Fibroblast of lung (primary cell): ENCODE results near the gene MSANTD4. TPM values are rescaled to one million over a fixed set of nuclear protein-coding genes. Genes with fewer than 3 reads are reported as not detected.

Experiments used
- DNase-seq, 2 donors: peaks; one replicate each; pipeline versions ENCODE4 v3.0.0 to v3.0.0-alpha.2; 2010; ENCODE audit warnings: low read depth in 2 of 2
- H2AFZ ChIP-seq: 2 replicates; pipeline ENCODE4 v1.5.1; 2012; ENCODE audit warnings: low read length, control low read depth, inconsistent platforms
- H3K27ac ChIP-seq: 2 replicates; pipeline ENCODE4 v1.5.1; 2011; ENCODE audit warnings: low read length, control low read depth; ENCODE audit not compliant: insufficient read depth
- H3K27me3 ChIP-seq: 2 replicates; pipeline ENCODE4 v1.5.1; 2011; ENCODE audit warnings: mild to moderate bottlenecking, low read length; ENCODE audit not compliant: control insufficient read depth, insufficient read depth
- H3K36me3 ChIP-seq: 2 replicates; pipeline ENCODE4 v1.5.1; 2011; ENCODE audit warnings: low read length; ENCODE audit not compliant: control insufficient read depth, insufficient read depth
- H3K4me1 ChIP-seq: 2 replicates; pipeline ENCODE4 v1.5.1; 2011; ENCODE audit warnings: low read length; ENCODE audit not compliant: control insufficient read depth, insufficient read depth; ENCODE audit errors: extremely low read depth
- H3K4me2 ChIP-seq: 2 replicates; pipeline ENCODE4 v1.5.1; 2011; ENCODE audit warnings: low read length, control low read depth; ENCODE audit not compliant: insufficient read depth; ENCODE audit errors: extremely low read depth
- H3K4me3 ChIP-seq, 4 experiments: fragments of 200-600 bp in 1 of 4; sonication (generic) in 1 of 4; replicated peaks in 1 of 4; 2 replicates each; pipeline ENCODE4 v1.5.1; 2011 to 2016; ENCODE audit warnings: low read length in 4 of 4, low read depth in 3 of 4, mild to moderate bottlenecking in 3 of 4, control low read depth in 2 of 4, inconsistent platforms in 1 of 4, mixed read lengths in 1 of 4; ENCODE audit not compliant: insufficient read depth in 1 of 4; ENCODE audit errors: control extremely low read depth in 1 of 4
- H3K79me2 ChIP-seq: 2 replicates; pipeline ENCODE4 v1.5.1; 2012; ENCODE audit warnings: mild to moderate bottlenecking, low read length, inconsistent platforms; ENCODE audit not compliant: control insufficient read depth, insufficient read depth
- H3K9ac ChIP-seq: 2 replicates; pipeline ENCODE4 v1.5.1; 2011; ENCODE audit warnings: mild to moderate bottlenecking, low read length, control low read depth; ENCODE audit not compliant: insufficient read depth
- H3K9me3 ChIP-seq: 2 replicates; pipeline ENCODE4 v1.5.1; 2012; ENCODE audit warnings: low read depth, low read length; ENCODE audit not compliant: control insufficient read depth, insufficient read depth
- H4K20me1 ChIP-seq: 2 replicates; pipeline ENCODE4 v1.5.1; 2011; ENCODE audit warnings: low read length; ENCODE audit not compliant: control insufficient read depth, insufficient read depth; ENCODE audit errors: extremely low read depth
- EZH2 ChIP-seq: IDR thresholded peaks from 2 replicates; pipeline ENCODE4 v1.5.1; 2012; ENCODE audit warnings: low read length, control low read depth, mild to moderate bottlenecking; ENCODE audit errors: missing control alignments
- polyA plus RNA-seq, 2 donors: library from polyadenylated mRNA; depleted of rRNA in 1 of 2; stranded (reverse) in 1 of 2; unstranded in 1 of 2; fragments of >200 nt; gene quantifications; 2 replicates each; pipeline ENCODE4 v1.2.1, GENCODE V29; 2011 to 2012; ENCODE audit warnings: missing spikeins in 1 of 2
- total RNA-seq: library from RNA; depleted of rRNA; stranded (reverse); fragments of >200 nt; gene quantifications from 2 replicates; pipeline ENCODE4 v1.2.1, GENCODE V29; 2014
- TF ChIP-seq, protein P1 (sequence below), 2 donors: IDR thresholded peaks in 1 of 2; conservative IDR thresholded peaks in 1 of 2; 1 replicate in 1 of 2; 2 replicates in 1 of 2; pipeline ENCODE4 v1.5.1; 2011 to 2012; ENCODE audit warnings: low read length in 2 of 2, control low read depth in 1 of 2, inconsistent platforms in 1 of 2, low read depth in 1 of 2, mild to moderate bottlenecking in 1 of 2

MSANTD4 gene
- total and polyA plus RNA-seq, 2 donors (not counting 1 experiment from before 2014, with no cell fraction given): 21.3 to 57.6 TPM

DNA sequence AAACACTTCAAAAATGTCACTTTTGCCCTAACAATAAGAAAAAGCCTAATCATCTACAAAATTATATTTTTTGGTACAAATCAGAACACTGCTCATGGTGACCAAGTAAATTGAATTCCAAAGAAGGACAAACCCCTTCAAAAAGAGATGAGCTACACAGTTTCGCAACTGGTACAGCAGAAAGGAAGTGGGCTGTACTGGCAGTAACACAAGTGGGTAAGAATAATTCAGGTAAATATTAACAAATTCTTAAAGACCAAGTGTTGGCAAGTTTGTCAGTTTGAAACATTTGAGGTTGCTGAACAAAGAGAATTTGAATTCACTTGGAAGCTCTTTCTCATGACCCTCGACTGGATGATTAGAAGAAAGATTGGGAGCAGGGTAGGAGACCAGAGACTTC lies 35.5 kb downstream of the MSANTD4 start:
- no peak for TF ChIP-seq EZH2
- TF ChIP-seq, protein P1, sequence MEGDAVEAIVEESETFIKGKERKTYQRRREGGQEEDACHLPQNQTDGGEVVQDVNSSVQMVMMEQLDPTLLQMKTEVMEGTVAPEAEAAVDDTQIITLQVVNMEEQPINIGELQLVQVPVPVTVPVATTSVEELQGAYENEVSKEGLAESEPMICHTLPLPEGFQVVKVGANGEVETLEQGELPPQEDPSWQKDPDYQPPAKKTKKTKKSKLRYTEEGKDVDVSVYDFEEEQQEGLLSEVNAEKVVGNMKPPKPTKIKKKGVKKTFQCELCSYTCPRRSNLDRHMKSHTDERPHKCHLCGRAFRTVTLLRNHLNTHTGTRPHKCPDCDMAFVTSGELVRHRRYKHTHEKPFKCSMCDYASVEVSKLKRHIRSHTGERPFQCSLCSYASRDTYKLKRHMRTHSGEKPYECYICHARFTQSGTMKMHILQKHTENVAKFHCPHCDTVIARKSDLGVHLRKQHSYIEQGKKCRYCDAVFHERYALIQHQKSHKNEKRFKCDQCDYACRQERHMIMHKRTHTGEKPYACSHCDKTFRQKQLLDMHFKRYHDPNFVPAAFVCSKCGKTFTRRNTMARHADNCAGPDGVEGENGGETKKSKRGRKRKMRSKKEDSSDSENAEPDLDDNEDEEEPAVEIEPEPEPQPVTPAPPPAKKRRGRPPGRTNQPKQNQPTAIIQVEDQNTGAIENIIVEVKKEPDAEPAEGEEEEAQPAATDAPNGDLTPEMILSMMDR (conservative IDR thresholded peaks at IDR 0.05 in 1 of 2, IDR thresholded peaks at IDR 0.05 in 1 of 2; ENCODE audit: low read depth in 1 of 2, low read length in 2 of 2): no peak
- H3K9ac ChIP-seq: no peak overlapping the region
- H3K79me2 ChIP-seq: no peaks in the 10 kb centered on the region
- H3K4me1 ChIP-seq: no peaks in the 10 kb centered on the region
- DNase-seq: no peak
- H3K27ac ChIP-seq: no peak overlapping the region
- H4K20me1 ChIP-seq: no peaks in the 10 kb centered on the region
- no peaks in the 10 kb centered on the region for H3K9me3 ChIP-seq
- H2AFZ ChIP-seq: no peak overlapping the region
- H3K4me2 ChIP-seq: no peak overlapping the region
- no peaks in the 10 kb centered on the region for H3K36me3 ChIP-seq
- no peaks in the 10 kb centered on the region for H3K27me3 ChIP-seq
- no peak overlapping the region for H3K4me3 ChIP-seq

DNA sequence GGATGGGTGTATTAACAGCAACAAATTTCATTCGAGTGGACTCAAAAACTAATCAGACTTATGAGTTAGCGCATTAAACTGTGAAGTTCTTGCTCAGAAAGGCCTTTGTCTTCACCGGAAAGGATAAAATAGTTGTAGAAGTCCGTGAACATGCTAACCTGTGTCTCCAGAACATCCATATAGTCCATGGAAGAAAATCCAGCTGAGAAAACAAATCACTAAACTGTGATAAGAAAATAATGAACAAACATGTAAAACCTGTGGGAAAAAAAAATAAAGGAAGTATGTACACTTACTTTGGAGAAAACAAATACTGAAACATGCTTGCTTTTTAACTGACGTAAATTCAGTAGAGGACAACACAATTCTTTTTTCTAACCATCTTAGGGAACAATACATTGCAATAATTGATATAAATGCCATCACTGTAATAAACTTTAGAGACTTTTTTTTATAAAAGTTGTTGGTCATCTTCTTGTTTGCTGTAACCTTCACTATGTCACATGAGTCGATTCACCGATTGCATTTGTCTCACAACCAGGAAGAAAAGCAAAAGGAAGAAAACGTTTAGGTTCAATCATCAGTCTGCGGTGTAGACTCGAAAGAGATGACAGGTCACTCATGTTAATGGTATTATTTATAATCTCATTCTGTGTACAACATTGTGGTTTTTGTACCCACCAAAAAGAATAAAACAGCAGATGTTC lies 41.9 kb downstream of the MSANTD4 start:
- H2AFZ ChIP-seq: no peak overlapping the region
- no peak overlapping the region for H3K27ac ChIP-seq
- H3K9ac ChIP-seq: no peak overlapping the region
- H3K27me3 ChIP-seq: no peaks in the 10 kb centered on the region
- H3K36me3 ChIP-seq: no peaks in the 10 kb centered on the region
- no peaks in the 10 kb centered on the region for H3K4me1 ChIP-seq
- TF ChIP-seq, protein P1 (conservative IDR thresholded peaks at IDR 0.05 in 1 of 2, IDR thresholded peaks at IDR 0.05 in 1 of 2; ENCODE audit: low read depth in 1 of 2, low read length in 2 of 2): no peak
- no peak for TF ChIP-seq EZH2
- H3K79me2 ChIP-seq: no peaks in the 10 kb centered on the region
- H4K20me1 ChIP-seq: no peaks in the 10 kb centered on the region
- no peaks in the 10 kb centered on the region for H3K9me3 ChIP-seq
- no peak overlapping the region for H3K4me2 ChIP-seq
- DNase-seq: no peak
- H3K4me3 ChIP-seq: no peak overlapping the region

DNA sequence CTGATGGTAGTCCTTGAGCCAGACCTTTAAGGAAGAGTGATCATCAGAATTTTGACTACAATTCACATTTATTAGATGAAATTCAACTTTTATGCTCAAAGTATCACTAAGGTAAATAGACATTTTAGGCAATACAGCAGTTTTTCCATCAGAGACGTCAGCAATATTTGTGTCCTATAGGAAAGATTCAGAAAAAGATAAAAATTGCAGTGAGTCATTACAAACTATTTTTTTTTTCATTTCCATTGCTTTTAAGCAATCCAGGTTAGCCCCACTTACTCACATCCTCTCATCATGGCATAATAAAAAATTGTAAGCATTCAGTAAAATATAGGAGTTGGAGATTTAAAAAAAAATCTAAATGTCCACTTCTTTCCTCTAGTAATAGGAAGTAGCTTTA lies 46.9 kb downstream of the MSANTD4 start:
- H3K79me2 ChIP-seq: no peaks in the 10 kb centered on the region
- no peaks in the 10 kb centered on the region for H3K36me3 ChIP-seq
- H3K4me3 ChIP-seq: no peak overlapping the region
- H3K4me2 ChIP-seq: no peak overlapping the region
- no peaks in the 10 kb centered on the region for H3K27me3 ChIP-seq
- H2AFZ ChIP-seq: no peak overlapping the region
- no peaks in the 10 kb centered on the region for H3K9me3 ChIP-seq
- no peak overlapping the region for H3K9ac ChIP-seq
- DNase-seq: peak; percentile 14 to 38
- no peaks in the 10 kb centered on the region for H3K4me1 ChIP-seq
- TF ChIP-seq EZH2: no peak
- H3K27ac ChIP-seq: no peak overlapping the region
- no peaks in the 10 kb centered on the region for H4K20me1 ChIP-seq
